ENCODE results near the gene GSPT2.
"Not testable (repeated sequence)": the region's sequence is repeated elsewhere in the genome, so short reads cannot be mapped to it uniquely, and the experiment has no call there.

Gene GSPT2

GRCh38 chrX:51743179-51743957 is at the start of gene GSPT2:
TSS of gene GSPT2 (plus strand) at chrX:51743442. CDS start at chrX:51743627, 185 bp downstream.
- peak; percentile 16 to 20 for DNase-seq (ENCODE audit: low read depth in 2 of 2, low spot score in 1 of 2)

GRCh38 chrX:51694254-51694653 is 49.0 kb upstream of the GSPT2 start:
- no peak for DNase-seq (ENCODE audit: low read depth in 2 of 2, low spot score in 1 of 2)

GRCh38 chrX:51697397-51697796 is 45.8 kb upstream of the GSPT2 start:
- DNase-seq (ENCODE audit: low read depth in 2 of 2, low spot score in 1 of 2), result no peak

- not testable (repeated sequence) for DNase-seq (ENCODE audit: low read depth in 2 of 2, low spot score in 1 of 2)
These were observed 32.7 kb upstream of the GSPT2 start, which contains the start of gene CENPVL1 for GRCh38 chrX:51710277-51711164. TSS of gene CENPVL1 (plus strand) at chrX:51710512. CDS start at chrX:51710512, 0 bp downstream.

- DNase-seq (ENCODE audit: low read depth in 2 of 2, low spot score in 1 of 2), result not testable (repeated sequence)
These were observed 30.1 kb upstream of the GSPT2 start for GRCh38 chrX:51712943-51713647.

- DNase-seq (ENCODE audit: low read depth in 2 of 2, low spot score in 1 of 2), result no peak
These were observed 15.0 kb upstream of the GSPT2 start for GRCh38 chrX:51728202-51728601.

- DNase-seq (ENCODE audit: low read depth in 2 of 2, low spot score in 1 of 2), result no peak
These were observed 6.2 kb upstream of the GSPT2 start for GRCh38 chrX:51737091-51737490.

- DNase-seq (ENCODE audit: low read depth in 2 of 2, low spot score in 1 of 2), result no peak
These were observed 656 bp upstream of the GSPT2 start for GRCh38 chrX:51742586-51742985.

- no peak for DNase-seq (ENCODE audit: low read depth in 2 of 2, low spot score in 1 of 2)
These were observed 4.4 kb downstream of the GSPT2 start for GRCh38 chrX:51747671-51748070.

- no peak for DNase-seq (ENCODE audit: low read depth in 2 of 2, low spot score in 1 of 2)
These were observed 16.0 kb downstream of the GSPT2 start for GRCh38 chrX:51759055-51759839.

- no peak for DNase-seq (ENCODE audit: low read depth in 2 of 2, low spot score in 1 of 2)
These were observed 17.4 kb downstream of the GSPT2 start for GRCh38 chrX:51760657-51761056.

- DNase-seq (ENCODE audit: low read depth in 2 of 2, low spot score in 1 of 2), result no peak
These were observed 23.3 kb downstream of the GSPT2 start for GRCh38 chrX:51766546-51766945.

- no peak for DNase-seq (ENCODE audit: low read depth in 2 of 2, low spot score in 1 of 2)
These were observed 33.6 kb downstream of the GSPT2 start for GRCh38 chrX:51776851-51777250.

GRCh38 chrX:51779306-51779705 is 36.1 kb downstream of the GSPT2 start:
- no peak for DNase-seq (ENCODE audit: low read depth in 2 of 2, low spot score in 1 of 2)

GRCh38 chrX:51795136-51795535 is 51.9 kb downstream of the GSPT2 start:
- DNase-seq (ENCODE audit: low read depth in 2 of 2, low spot score in 1 of 2), result no peak

All from stimulated activated CD8-positive, alpha-beta memory T cell treated with anti-CD3 and anti-CD28 coated beads, Interleukin-4, amount 100 ng/mL, for 4 hours (primary cell).